A549 (cell line): ENCODE measurements around the gene TTC7B.

Source experiments
- FOSL2 ChIP-seq, 2 experiments: fragments of 450-650 bp in 1 of 2; fragments of >200 bp in 1 of 2; sonication (Bioruptor Twin) in 1 of 2; formaldehyde crosslinking; IDR thresholded peaks; 2 replicates each; pipeline versions ENCODE4 v1.5.0 to v1.6.1; 2016 to 2020; ENCODE audit warnings: mild to moderate bottlenecking in 1 of 2, moderate library complexity in 1 of 2
- POLR2A ChIP-seq: IDR thresholded peaks from 2 replicates; pipeline ENCODE4 v1.6.1; 2012; ENCODE audit warnings: mild to moderate bottlenecking, low read length
- TF ChIP-seq, protein P1 (sequence below): IDR thresholded peaks from 2 replicates; pipeline ENCODE4 v1.6.1; 2012
- TF ChIP-seq, protein P2 (sequence below): fragments of >200 bp; sonication (Bioruptor Twin); formaldehyde crosslinking; IDR thresholded peaks from 3 replicates; pipeline ENCODE4 v1.5.1; 2016

DNA sequence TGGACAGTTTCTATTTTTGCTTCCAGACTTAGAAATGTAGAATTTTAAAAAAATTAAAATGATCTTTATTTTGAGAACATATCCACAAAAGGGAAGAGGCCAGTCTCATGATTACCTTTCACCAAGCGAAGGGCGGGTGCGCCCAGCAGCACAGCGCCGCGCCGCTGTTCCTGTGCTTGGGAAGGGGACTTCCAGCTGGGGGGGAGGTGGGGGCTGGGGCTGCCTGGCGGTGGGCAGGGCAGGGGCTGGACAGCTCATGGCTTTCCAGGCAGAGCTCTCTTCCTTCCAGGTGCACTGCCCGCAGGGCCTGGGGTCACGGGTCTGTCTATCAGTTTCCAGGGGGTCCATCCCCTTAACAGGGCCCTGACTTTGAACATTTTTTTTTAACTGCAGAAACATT lies 199.9 kb downstream of the TTC7B start:
- TF ChIP-seq FOSL2 (IDR thresholded peaks at IDR 0.05) (no peak), FOSL2 (CRISPR knock-in tag; IDR thresholded peaks at IDR 0.05) (no peak), POLR2A (no peak)
- TF ChIP-seq, protein P1, sequence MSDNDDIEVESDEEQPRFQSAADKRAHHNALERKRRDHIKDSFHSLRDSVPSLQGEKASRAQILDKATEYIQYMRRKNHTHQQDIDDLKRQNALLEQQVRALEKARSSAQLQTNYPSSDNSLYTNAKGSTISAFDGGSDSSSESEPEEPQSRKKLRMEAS: no peak
- TF ChIP-seq, protein P2, sequence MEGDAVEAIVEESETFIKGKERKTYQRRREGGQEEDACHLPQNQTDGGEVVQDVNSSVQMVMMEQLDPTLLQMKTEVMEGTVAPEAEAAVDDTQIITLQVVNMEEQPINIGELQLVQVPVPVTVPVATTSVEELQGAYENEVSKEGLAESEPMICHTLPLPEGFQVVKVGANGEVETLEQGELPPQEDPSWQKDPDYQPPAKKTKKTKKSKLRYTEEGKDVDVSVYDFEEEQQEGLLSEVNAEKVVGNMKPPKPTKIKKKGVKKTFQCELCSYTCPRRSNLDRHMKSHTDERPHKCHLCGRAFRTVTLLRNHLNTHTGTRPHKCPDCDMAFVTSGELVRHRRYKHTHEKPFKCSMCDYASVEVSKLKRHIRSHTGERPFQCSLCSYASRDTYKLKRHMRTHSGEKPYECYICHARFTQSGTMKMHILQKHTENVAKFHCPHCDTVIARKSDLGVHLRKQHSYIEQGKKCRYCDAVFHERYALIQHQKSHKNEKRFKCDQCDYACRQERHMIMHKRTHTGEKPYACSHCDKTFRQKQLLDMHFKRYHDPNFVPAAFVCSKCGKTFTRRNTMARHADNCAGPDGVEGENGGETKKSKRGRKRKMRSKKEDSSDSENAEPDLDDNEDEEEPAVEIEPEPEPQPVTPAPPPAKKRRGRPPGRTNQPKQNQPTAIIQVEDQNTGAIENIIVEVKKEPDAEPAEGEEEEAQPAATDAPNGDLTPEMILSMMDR: no peak
